ENCODE results near the gene RANBP3.

The RANBP3 gene

DNA sequence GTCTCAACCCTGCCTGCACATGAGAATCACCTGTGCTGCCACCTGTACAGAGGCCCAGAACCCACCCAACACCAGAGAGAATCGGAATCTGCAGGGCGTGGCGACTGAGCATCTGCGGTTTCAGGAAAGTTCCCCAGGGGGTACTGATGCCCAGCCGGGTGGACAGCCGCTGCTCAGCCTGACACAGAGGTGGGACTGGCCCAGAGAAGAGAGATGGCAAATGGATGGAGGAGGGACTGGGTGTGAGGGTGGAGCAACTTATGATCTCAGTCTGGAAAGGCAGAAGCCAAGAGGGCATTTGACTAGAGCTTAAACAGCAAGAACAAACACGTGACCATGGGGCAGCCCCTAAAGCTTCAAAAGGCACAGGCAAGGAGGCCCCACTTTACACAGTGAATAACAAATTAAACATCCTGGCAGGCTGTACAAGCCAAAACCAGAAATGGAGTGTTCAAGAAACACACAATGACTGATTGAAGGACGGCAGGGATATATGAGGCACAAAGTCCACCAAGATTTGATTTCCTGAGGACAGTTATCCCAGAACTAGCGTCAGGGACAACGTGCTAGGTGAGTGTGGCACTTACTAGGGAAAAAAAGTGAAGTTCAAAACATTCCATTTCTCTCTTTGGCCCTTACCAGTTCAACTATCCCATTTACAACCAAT lies 3.1 kb downstream of the RANBP3 start:
- H3K27me3 ChIP-seq (ENCODE audit: insufficient read depth, poor library complexity, severe bottlenecking): no peaks in the 10 kb centered on the region
- peaks cover 31% of the 10 kb centered on the region for H3K36me3 ChIP-seq (ENCODE audit: low read depth)
- peaks cover 11% of the 10 kb centered on the region for H3K4me1 ChIP-seq (ENCODE audit: insufficient read depth, poor library complexity, severe bottlenecking)
- DNase-seq (ENCODE audit: low spot score): no peak
- H3K9me3 ChIP-seq (ENCODE audit: severe bottlenecking): no peaks in the 10 kb centered on the region
- no peak for TF ChIP-seq CTCF (IDR thresholded peaks at IDR 0.05; ENCODE audit: poor library complexity, severe bottlenecking)
- H3K27ac ChIP-seq (ENCODE audit: poor library complexity, severe bottlenecking): no peak overlapping the region
- ATAC-seq (ENCODE audit: low read depth): no peak
- no peak overlapping the region for H3K4me3 ChIP-seq (ENCODE audit: severe bottlenecking)

GRCh38 chr19:5973867-5974635 lies 3.9 kb downstream of the RANBP3 start:
- H3K27ac ChIP-seq (ENCODE audit: poor library complexity, severe bottlenecking): no peak overlapping the region
- TF ChIP-seq CTCF (IDR thresholded peaks at IDR 0.05; ENCODE audit: poor library complexity, severe bottlenecking): no peak
- DNase-seq (ENCODE audit: low spot score) (no peak), ATAC-seq (ENCODE audit: low read depth) (no peak)
- peaks cover 30% of the 10 kb centered on the region for H3K36me3 ChIP-seq (ENCODE audit: low read depth)
- no peak overlapping the region for H3K4me3 ChIP-seq (ENCODE audit: severe bottlenecking)
- H3K4me1 ChIP-seq (ENCODE audit: insufficient read depth, poor library complexity, severe bottlenecking): peaks cover 16% of the 10 kb centered on the region
- no peaks in the 10 kb centered on the region for H3K9me3 ChIP-seq (ENCODE audit: severe bottlenecking)
- no peaks in the 10 kb centered on the region for H3K27me3 ChIP-seq (ENCODE audit: insufficient read depth, poor library complexity, severe bottlenecking)

GRCh38 chr19:5973376-5973775 lies 4.6 kb downstream of the RANBP3 start:
- ATAC-seq (ENCODE audit: low read depth): no peak
- no peak overlapping the region for H3K4me3 ChIP-seq (ENCODE audit: severe bottlenecking)
- H3K27me3 ChIP-seq (ENCODE audit: insufficient read depth, poor library complexity, severe bottlenecking): no peaks in the 10 kb centered on the region
- H3K27ac ChIP-seq (ENCODE audit: poor library complexity, severe bottlenecking): no peak overlapping the region
- DNase-seq (ENCODE audit: low spot score): no peak
- peaks cover 18% of the 10 kb centered on the region for H3K4me1 ChIP-seq (ENCODE audit: insufficient read depth, poor library complexity, severe bottlenecking)
- no peaks in the 10 kb centered on the region for H3K9me3 ChIP-seq (ENCODE audit: severe bottlenecking)
- TF ChIP-seq CTCF (IDR thresholded peaks at IDR 0.05; ENCODE audit: poor library complexity, severe bottlenecking): no peak
- peaks cover 28% of the 10 kb centered on the region for H3K36me3 ChIP-seq (ENCODE audit: low read depth)

GRCh38 chr19:5972355-5972731 lies 5.6 kb downstream of the RANBP3 start:
- no peak for ATAC-seq (ENCODE audit: low read depth)
- Histone ChIP-seq H3K9me3 (ENCODE audit: severe bottlenecking) (no peaks in the 10 kb centered on the region), H3K27me3 (ENCODE audit: insufficient read depth, poor library complexity, severe bottlenecking) (no peaks in the 10 kb centered on the region), H3K4me3 (ENCODE audit: severe bottlenecking) (no peak overlapping the region), H3K36me3 (ENCODE audit: low read depth) (peaks cover 28% of the 10 kb centered on the region), H3K4me1 (ENCODE audit: insufficient read depth, poor library complexity, severe bottlenecking) (peaks cover 22% of the 10 kb centered on the region), H3K27ac (ENCODE audit: poor library complexity, severe bottlenecking) (no peak overlapping the region)
- no peak for DNase-seq (ENCODE audit: low spot score)
- TF ChIP-seq CTCF (IDR thresholded peaks at IDR 0.05; ENCODE audit: poor library complexity, severe bottlenecking): no peak

All from RWPE2 (cell line).